HepG2 (cell line): ENCODE results near the gene PCNP. TPM values are rescaled to one million over a fixed set of nuclear protein-coding genes. Genes with fewer than 3 reads are reported as not detected.

Experiments used
- BCL6 ChIP-seq: IDR thresholded peaks from 2 replicates; pipeline ENCODE4 v1.6.1; 2016; ENCODE audit warnings: missing genetic modification reagents, missing compliant biosample characterization
- BHLHE40 ChIP-seq: IDR thresholded peaks from 2 replicates; pipeline ENCODE4 v1.6.1; 2011; ENCODE audit warnings: low read length, improper control_type of control experiment
- GABPB1 ChIP-seq: IDR thresholded peaks from 2 replicates; pipeline ENCODE4 v1.6.1; 2016; ENCODE audit warnings: mild to moderate bottlenecking, missing genetic modification reagents, moderate library complexity, missing compliant biosample characterization
- GATA4 ChIP-seq: sonication (generic); IDR thresholded peaks from 2 replicates; pipeline ENCODE4 v1.6.1; 2016; ENCODE audit warnings: antibody characterized with exemption, low read depth, borderline replicate concordance
- HNF4A ChIP-seq: sonication (generic); formaldehyde crosslinking; IDR thresholded peaks from 2 replicates; pipeline ENCODE4 v1.4.0; 2020; ENCODE audit warnings: missing genetic modification reagents
- IKZF1 ChIP-seq: fragments of 450-650 bp; IDR thresholded peaks from 2 replicates; pipeline ENCODE4 v1.7.1; 2016
- KAT8 ChIP-seq: IDR thresholded peaks from 2 replicates; pipeline ENCODE4 v1.6.1; 2016; ENCODE audit warnings: missing genetic modification reagents, missing compliant biosample characterization
- KDM6A ChIP-seq: IDR thresholded peaks from 2 replicates; pipeline ENCODE4 v1.6.1; 2016; ENCODE audit warnings: low read depth
- MATR3 ChIP-seq: sonication (generic); formaldehyde crosslinking; IDR thresholded peaks from 2 replicates; pipeline ENCODE4 v1.4.0; 2020; ENCODE audit warnings: missing genetic modification reagents
- MIXL1 ChIP-seq: IDR thresholded peaks from 2 replicates; pipeline ENCODE4 v1.6.1; 2016
- NFIC ChIP-seq: IDR thresholded peaks from 2 replicates; pipeline ENCODE4 v1.6.1; 2012; ENCODE audit warnings: mild to moderate bottlenecking, low read length, inconsistent platforms
- SKI ChIP-seq: fragments of 450-650 bp; IDR thresholded peaks from one replicate; pipeline ENCODE4 v1.6.1; 2018; ENCODE audit warnings: mild to moderate bottlenecking; ENCODE audit not compliant: partially characterized antibody
- SOX5 ChIP-seq: IDR thresholded peaks from 2 replicates; pipeline ENCODE4 v1.6.1; 2016; ENCODE audit warnings: borderline replicate concordance
- ZNF121 ChIP-seq: sonication (generic); formaldehyde crosslinking; IDR thresholded peaks from 2 replicates; pipeline ENCODE4 v1.5.0; 2020; ENCODE audit warnings: mild to moderate bottlenecking, missing genetic modification reagents
- ZNF224 ChIP-seq: sonication (generic); formaldehyde crosslinking; IDR thresholded peaks from 2 replicates; pipeline ENCODE4 v1.5.0; 2020; ENCODE audit warnings: mild to moderate bottlenecking, missing genetic modification reagents
- ZNF644 ChIP-seq: IDR thresholded peaks from 2 replicates; pipeline ENCODE4 v1.6.1; 2016; ENCODE audit warnings: low read depth
- polyA plus RNA-seq, 8 experiments: library from polyadenylated mRNA; depleted of rRNA in 3 of 8; stranded (reverse) in 7 of 8; unstranded in 1 of 8; fragments of >200 nt; fragmentation: Illumina TruSeq in 4 of 8; extraction: Trizol in 4 of 8; gene quantifications; 2 replicates each; pipeline versions ENCODE4 v1.2.1 to v1.2.3, GENCODE V29; 2011 to 2016; ENCODE audit warnings: low read depth in 4 of 8, missing spikeins in 1 of 8, mixed read lengths in 1 of 8; ENCODE audit not compliant: insufficient read depth in 1 of 8
- total RNA-seq, 5 experiments: library from RNA; depleted of rRNA; stranded (reverse); fragments of >200 nt; fragmentation: Illumina TruSeq; extraction: Trizol; gene quantifications; 2 replicates each; pipeline ENCODE4 v1.2.3, GENCODE V29; 2016; ENCODE audit warnings: low read depth in 1 of 5
- TF ChIP-seq, protein P1 (sequence below): sonication (generic); formaldehyde crosslinking; IDR thresholded peaks from 2 replicates; pipeline ENCODE4 v1.4.0; 2020; ENCODE audit warnings: mild to moderate bottlenecking, low read depth, missing genetic modification reagents
- TF ChIP-seq, protein P2 (sequence below): sonication (generic); formaldehyde crosslinking; conservative IDR thresholded peaks from 2 replicates; pipeline ENCODE4 v1.4.0; 2020; ENCODE audit warnings: mild to moderate bottlenecking, missing genetic modification reagents, moderate library complexity
- TF ChIP-seq, protein P3 (sequence below): sonication (generic); formaldehyde crosslinking; IDR thresholded peaks from 2 replicates; pipeline ENCODE4 v1.8.1; 2022; ENCODE audit warnings: mild to moderate bottlenecking, missing genetic modification reagents
- TF ChIP-seq, protein P4 (sequence below): sonication (generic); formaldehyde crosslinking; IDR thresholded peaks from 2 replicates; pipeline ENCODE4 v1.4.0; 2020; ENCODE audit warnings: missing genetic modification reagents

The PCNP gene
- total and polyA plus RNA-seq, 2 of the 13 experiments (the other 11 are each of a cell fraction or from before 2014, with no cell fraction given) = 44.1 to 78.2 TPM

DNA sequence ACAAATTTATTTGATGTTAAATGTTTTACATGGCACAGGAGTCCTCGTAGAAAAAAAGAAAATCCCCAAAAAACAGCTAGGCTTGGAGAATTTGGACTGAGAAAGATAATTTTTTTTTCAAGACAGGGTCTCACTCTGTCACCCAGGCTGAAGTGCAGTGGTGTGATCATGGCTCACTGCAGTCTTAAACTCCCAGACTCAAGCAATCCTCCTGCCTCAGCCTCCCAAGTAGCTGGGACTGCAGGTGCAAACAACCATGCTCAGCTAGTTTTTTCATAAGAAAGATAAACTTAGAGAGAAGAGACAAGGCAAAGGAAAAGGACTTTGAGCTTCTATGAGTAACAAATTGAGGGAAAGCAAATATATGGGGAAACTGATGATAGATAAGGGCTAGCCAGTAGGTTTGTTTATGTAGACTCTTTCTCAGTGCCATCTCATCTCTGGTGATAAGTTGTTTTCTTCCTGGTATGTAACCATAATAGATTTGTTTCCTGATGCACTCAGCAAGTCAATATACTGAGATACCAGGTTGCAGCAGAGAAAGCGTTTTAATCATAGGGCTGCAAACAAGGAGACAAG is 25.4 kb upstream of the PCNP start (continued):
- TF ChIP-seq GABPB1 (CRISPR knock-in tag) (no peak), MATR3 (CRISPR knock-in tag) (no peak), MIXL1 (CRISPR knock-in tag) (peak; percentile 32; the same call in 1 of the 2 replicates), BHLHE40 (no peak), GATA4 (peak; percentile 26; the same call in 1 of the 2 replicates), KAT8 (CRISPR knock-in tag) (peak; percentile 75; the same call in 1 of the 2 replicates), IKZF1 (no peak), HNF4A (peak; percentile 92), ZNF644 (CRISPR knock-in tag) (peak; percentile 46; the same call in 1 of the 2 replicates), KDM6A (CRISPR knock-in tag) (peak; percentile 71; the same call in 1 of the 2 replicates), ZNF121 (CRISPR knock-in tag) (no peak), ZNF224 (CRISPR knock-in tag) (no peak), NFIC (no peak; the same call in 1 of the 2 replicates), SOX5 (CRISPR knock-in tag) (peak; percentile 53; the same call in 1 of the 2 replicates), SKI (peak; percentile 66), BCL6 (CRISPR knock-in tag) (peak; percentile 82)
- TF ChIP-seq, protein P1, sequence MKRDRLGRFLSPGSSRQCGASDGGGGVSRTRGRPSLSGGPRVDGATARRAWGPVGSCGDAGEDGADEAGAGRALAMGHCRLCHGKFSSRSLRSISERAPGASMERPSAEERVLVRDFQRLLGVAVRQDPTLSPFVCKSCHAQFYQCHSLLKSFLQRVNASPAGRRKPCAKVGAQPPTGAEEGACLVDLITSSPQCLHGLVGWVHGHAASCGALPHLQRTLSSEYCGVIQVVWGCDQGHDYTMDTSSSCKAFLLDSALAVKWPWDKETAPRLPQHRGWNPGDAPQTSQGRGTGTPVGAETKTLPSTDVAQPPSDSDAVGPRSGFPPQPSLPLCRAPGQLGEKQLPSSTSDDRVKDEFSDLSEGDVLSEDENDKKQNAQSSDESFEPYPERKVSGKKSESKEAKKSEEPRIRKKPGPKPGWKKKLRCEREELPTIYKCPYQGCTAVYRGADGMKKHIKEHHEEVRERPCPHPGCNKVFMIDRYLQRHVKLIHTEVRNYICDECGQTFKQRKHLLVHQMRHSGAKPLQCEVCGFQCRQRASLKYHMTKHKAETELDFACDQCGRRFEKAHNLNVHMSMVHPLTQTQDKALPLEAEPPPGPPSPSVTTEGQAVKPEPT = no peak
- TF ChIP-seq, protein P2, sequence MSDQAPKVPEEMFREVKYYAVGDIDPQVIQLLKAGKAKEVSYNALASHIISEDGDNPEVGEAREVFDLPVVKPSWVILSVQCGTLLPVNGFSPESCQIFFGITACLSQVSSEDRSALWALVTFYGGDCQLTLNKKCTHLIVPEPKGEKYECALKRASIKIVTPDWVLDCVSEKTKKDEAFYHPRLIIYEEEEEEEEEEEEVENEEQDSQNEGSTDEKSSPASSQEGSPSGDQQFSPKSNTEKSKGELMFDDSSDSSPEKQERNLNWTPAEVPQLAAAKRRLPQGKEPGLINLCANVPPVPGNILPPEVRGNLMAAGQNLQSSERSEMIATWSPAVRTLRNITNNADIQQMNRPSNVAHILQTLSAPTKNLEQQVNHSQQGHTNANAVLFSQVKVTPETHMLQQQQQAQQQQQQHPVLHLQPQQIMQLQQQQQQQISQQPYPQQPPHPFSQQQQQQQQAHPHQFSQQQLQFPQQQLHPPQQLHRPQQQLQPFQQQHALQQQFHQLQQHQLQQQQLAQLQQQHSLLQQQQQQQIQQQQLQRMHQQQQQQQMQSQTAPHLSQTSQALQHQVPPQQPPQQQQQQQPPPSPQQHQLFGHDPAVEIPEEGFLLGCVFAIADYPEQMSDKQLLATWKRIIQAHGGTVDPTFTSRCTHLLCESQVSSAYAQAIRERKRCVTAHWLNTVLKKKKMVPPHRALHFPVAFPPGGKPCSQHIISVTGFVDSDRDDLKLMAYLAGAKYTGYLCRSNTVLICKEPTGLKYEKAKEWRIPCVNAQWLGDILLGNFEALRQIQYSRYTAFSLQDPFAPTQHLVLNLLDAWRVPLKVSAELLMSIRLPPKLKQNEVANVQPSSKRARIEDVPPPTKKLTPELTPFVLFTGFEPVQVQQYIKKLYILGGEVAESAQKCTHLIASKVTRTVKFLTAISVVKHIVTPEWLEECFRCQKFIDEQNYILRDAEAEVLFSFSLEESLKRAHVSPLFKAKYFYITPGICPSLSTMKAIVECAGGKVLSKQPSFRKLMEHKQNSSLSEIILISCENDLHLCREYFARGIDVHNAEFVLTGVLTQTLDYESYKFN (CRISPR knock-in tag) = peak; percentile 91
- TF ChIP-seq, protein P3, sequence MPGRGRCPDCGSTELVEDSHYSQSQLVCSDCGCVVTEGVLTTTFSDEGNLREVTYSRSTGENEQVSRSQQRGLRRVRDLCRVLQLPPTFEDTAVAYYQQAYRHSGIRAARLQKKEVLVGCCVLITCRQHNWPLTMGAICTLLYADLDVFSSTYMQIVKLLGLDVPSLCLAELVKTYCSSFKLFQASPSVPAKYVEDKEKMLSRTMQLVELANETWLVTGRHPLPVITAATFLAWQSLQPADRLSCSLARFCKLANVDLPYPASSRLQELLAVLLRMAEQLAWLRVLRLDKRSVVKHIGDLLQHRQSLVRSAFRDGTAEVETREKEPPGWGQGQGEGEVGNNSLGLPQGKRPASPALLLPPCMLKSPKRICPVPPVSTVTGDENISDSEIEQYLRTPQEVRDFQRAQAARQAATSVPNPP (CRISPR knock-in tag) = no peak
- TF ChIP-seq, protein P4, sequence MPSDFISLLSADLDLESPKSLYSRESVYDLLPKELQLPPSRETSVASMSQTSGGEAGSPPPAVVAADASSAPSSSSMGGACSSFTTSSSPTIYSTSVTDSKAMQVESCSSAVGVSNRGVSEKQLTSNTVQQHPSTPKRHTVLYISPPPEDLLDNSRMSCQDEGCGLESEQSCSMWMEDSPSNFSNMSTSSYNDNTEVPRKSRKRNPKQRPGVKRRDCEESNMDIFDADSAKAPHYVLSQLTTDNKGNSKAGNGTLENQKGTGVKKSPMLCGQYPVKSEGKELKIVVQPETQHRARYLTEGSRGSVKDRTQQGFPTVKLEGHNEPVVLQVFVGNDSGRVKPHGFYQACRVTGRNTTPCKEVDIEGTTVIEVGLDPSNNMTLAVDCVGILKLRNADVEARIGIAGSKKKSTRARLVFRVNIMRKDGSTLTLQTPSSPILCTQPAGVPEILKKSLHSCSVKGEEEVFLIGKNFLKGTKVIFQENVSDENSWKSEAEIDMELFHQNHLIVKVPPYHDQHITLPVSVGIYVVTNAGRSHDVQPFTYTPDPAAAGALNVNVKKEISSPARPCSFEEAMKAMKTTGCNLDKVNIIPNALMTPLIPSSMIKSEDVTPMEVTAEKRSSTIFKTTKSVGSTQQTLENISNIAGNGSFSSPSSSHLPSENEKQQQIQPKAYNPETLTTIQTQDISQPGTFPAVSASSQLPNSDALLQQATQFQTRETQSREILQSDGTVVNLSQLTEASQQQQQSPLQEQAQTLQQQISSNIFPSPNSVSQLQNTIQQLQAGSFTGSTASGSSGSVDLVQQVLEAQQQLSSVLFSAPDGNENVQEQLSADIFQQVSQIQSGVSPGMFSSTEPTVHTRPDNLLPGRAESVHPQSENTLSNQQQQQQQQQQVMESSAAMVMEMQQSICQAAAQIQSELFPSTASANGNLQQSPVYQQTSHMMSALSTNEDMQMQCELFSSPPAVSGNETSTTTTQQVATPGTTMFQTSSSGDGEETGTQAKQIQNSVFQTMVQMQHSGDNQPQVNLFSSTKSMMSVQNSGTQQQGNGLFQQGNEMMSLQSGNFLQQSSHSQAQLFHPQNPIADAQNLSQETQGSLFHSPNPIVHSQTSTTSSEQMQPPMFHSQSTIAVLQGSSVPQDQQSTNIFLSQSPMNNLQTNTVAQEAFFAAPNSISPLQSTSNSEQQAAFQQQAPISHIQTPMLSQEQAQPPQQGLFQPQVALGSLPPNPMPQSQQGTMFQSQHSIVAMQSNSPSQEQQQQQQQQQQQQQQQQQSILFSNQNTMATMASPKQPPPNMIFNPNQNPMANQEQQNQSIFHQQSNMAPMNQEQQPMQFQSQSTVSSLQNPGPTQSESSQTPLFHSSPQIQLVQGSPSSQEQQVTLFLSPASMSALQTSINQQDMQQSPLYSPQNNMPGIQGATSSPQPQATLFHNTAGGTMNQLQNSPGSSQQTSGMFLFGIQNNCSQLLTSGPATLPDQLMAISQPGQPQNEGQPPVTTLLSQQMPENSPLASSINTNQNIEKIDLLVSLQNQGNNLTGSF (CRISPR knock-in tag) = no peak
